ENCODE measurements around the gene BMPR1A. TPM values are rescaled to one million over a fixed set of nuclear protein-coding genes. Genes with fewer than 3 reads are reported as not detected.

BMPR1A gene
- total RNA-seq, 2 donors from 2014 or later = 37.4 to 50.9 TPM

- Histone ChIP-seq H3K4me1 (no peaks in the 10 kb centered on the region), H3K27me3 (no peaks in the 10 kb centered on the region), H3K36me3 (no peaks in the 10 kb centered on the region), H3K4me3 (no peak overlapping the region), H3K9ac (ENCODE audit: low read depth in 2 of 2, low read length in 2 of 2) (no peak overlapping the region), H3K9me3 (no peaks in the 10 kb centered on the region), H3K27ac (no peak overlapping the region)
- no peak for DNase-seq
- intact Hi-C loops (cut with DNase I) = no loop called here
- TF ChIP-seq CTCF (IDR thresholded peaks at IDR 0.05) = no peak
These were observed 124.6 kb downstream of the BMPR1A start for GRCh38 chr10:86880971-86881370.

GRCh38 chr10:86888585-86889381, 132.4 kb downstream of the BMPR1A start:
- Histone ChIP-seq H3K27ac (no peak overlapping the region), H3K36me3 (no peaks in the 10 kb centered on the region), H3K4me3 (no peak overlapping the region), H3K9me3 (no peaks in the 10 kb centered on the region), H3K4me1 (no peaks in the 10 kb centered on the region), H3K27me3 (no peaks in the 10 kb centered on the region), H3K9ac (ENCODE audit: low read depth in 2 of 2, low read length in 2 of 2) (no peak overlapping the region)
- intact Hi-C loops (cut with DNase I) = no loop called here
- no peak for DNase-seq
- TF ChIP-seq CTCF (IDR thresholded peaks at IDR 0.05) = no peak

- H3K9ac ChIP-seq (ENCODE audit: low read depth in 2 of 2, low read length in 2 of 2) = no peak overlapping the region
- intact Hi-C loops (cut with DNase I) = no loop called here
- no peak for TF ChIP-seq CTCF (IDR thresholded peaks at IDR 0.05)
- H3K36me3 ChIP-seq = no peaks in the 10 kb centered on the region
- H3K27me3 ChIP-seq = no peaks in the 10 kb centered on the region
- H3K27ac ChIP-seq = no peak overlapping the region
- H3K9me3 ChIP-seq = no peaks in the 10 kb centered on the region
- no peaks in the 10 kb centered on the region for H3K4me1 ChIP-seq
- H3K4me3 ChIP-seq = no peak overlapping the region
- no peak for DNase-seq
These were observed 133.6 kb downstream of the BMPR1A start for GRCh38 chr10:86889997-86890396.

GRCh38 chr10:86898511-86898910, 142.1 kb downstream of the BMPR1A start:
- TF ChIP-seq CTCF (IDR thresholded peaks at IDR 0.05) = no peak
- Histone ChIP-seq H3K9me3 (no peaks in the 10 kb centered on the region), H3K36me3 (no peaks in the 10 kb centered on the region), H3K4me1 (no peaks in the 10 kb centered on the region), H3K9ac (ENCODE audit: low read depth in 2 of 2, low read length in 2 of 2) (no peak overlapping the region), H3K27ac (no peak overlapping the region), H3K27me3 (no peaks in the 10 kb centered on the region), H3K4me3 (no peak overlapping the region)
- intact Hi-C loops (cut with DNase I) = loop anchor here (2.0 kb wide), 1 partner anchor 206 kb away; no protein-coding TSS in a partner anchor
- DNase-seq = no peak

- no peak for TF ChIP-seq CTCF (IDR thresholded peaks at IDR 0.05)
- no peaks in the 10 kb centered on the region for H3K4me1 ChIP-seq
- intact Hi-C loops (cut with DNase I) = loop anchor here (2.0 kb wide), 1 partner anchor 206 kb away; no protein-coding TSS in a partner anchor
- no peak overlapping the region for H3K4me3 ChIP-seq
- no peak overlapping the region for H3K9ac ChIP-seq (ENCODE audit: low read depth in 2 of 2, low read length in 2 of 2)
- H3K36me3 ChIP-seq = no peaks in the 10 kb centered on the region
- H3K9me3 ChIP-seq = no peaks in the 10 kb centered on the region
- H3K27me3 ChIP-seq = no peaks in the 10 kb centered on the region
- no peak overlapping the region for H3K27ac ChIP-seq
- DNase-seq = no peak
These were observed 142.7 kb downstream of the BMPR1A start for GRCh38 chr10:86899132-86899531.
